CD4-positive, alpha-beta T cell treated with Interleukin-6 for 4 hours (primary cell): ENCODE results near the gene RAB6B.

Source experiments
- DNase-seq: peaks from one replicate; pipeline ENCODE4 v3.0.0-alpha.2; 2020; ENCODE audit warnings: mixed read lengths

RAB6B gene

DNA sequence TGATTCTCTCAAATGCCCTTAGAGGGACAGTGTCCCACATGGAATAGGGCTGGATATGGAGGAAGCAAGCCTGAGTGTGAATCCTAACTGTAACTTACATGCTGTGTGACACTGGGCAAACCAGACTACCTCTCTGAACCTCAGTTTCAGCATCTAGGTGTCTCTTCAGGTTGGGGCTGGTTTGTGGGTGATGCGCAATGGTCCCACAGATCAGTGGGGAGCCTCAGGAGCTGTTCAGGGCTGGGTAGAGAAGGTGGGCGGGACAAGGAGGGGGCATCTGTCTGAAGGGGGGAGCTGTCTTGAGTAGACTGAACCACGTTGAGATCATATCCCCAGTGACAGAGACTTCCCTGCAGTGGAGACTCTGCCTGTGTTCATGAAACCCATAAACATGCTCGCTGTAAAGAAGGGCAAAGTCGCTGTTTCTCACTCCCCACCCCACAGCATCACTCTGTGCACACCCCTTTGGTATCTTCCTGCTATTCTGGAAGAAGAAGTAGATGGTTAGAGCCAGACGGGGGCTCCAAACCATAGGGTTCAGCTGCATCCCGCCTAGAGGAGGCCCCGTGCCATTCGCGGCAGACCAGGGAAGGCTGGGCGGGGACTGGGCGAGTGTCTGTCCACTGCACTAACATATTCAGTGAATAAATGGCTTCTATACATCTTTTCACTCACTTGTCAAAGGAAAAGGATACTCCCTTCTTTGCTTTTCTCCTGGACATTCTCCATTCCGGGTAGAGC is 61.6 kb downstream of the RAB6B start:
- no peak for DNase-seq

DNA sequence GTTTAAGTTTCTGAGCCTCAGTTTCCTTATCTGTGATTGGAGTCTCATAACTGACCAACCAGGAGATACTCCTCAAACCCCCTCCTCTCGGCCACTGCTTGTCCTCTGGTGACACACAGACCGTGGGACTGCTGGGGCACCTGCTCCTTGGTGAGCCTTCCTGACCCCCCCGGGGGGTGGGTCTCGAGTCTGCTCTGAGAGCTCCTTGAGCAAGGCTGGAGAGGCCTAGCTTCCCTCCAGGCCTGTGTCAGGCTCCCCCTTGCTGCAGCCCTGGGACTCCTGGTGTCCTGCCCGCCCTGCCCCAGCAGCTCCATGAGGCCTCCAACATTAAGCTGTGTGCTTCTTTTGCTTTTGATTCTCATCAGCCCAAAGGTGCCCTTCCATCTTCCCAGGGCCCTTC is 62.4 kb downstream of the RAB6B start:
- DNase-seq = no peak

DNA sequence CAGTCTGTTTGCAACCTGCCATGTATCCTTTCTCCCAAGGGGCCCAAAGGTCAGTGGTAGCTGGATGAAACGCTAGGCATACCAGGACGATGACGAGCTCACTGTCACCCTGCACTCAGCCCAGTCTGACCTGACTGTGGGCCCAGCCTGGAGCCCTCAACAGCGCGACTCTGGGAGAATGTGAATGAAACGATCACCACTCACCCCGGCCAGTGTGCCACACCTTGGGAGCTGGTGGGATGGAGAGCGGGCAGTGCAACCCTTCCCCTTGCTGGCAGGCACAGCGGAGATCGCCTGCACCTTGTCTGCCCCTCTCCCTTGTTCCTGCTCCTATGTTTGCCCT is 62.9 kb downstream of the RAB6B start:
- no peak for DNase-seq

DNA sequence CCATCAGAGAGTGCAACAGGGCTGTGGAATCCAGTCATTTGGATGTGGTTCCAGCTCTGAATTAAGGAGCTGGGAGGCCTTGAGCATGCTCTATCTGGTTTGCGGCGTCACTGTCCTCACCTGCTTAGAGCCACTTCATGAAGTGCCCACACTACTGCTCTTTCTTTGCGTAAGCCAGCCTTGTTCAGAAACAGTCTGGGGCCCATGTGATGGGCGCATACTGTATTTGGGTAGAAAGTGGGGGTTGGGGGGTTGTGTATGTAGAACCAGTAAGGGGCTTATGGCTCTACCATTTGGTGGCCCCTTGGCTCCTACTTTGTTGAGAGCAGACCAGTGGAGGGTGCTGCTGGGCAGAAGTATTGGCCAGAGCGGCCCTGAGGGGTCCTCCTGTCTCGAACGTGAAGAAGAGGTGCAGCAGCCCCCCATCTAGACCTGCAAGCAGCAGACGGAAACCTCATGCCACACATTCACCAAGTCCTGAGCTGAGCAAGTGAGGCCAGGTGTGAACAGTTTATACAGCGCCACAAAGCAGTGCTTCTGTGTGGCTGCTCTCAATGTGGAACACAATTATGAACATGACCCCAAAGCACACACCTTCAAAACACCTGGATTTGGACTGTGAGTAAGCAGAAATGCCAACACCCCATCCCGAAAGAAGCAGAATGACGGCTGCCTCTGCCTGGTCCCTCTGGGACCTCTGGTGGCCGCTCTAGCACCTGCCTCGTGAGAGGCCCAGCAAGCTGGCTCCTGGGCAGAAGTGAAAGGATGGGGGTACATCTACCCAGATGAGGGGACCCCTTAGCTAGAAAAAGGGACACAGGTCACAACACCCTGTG is 63.5 kb downstream of the RAB6B start:
- DNase-seq = no peak

DNA sequence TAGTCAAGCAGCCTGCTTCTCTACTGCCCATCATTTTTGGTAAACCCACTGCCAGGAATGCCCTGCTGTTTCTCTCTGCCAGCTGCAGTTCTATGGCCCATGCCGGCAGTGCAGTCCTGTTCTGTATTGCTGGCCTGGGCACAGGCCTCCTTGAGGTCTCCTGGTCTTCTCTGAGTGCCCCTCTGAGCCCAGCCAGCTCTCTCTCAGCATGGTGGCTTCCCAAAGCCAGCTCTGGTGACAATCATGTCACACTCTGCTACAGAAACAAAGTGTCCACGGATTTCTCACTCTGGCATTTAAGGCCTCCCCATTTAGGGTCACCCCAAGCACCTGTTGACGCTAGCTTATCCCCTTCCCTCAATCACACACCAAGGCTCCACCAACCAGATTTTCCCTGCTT is 65.6 kb downstream of the RAB6B start:
- DNase-seq = no peak

DNA sequence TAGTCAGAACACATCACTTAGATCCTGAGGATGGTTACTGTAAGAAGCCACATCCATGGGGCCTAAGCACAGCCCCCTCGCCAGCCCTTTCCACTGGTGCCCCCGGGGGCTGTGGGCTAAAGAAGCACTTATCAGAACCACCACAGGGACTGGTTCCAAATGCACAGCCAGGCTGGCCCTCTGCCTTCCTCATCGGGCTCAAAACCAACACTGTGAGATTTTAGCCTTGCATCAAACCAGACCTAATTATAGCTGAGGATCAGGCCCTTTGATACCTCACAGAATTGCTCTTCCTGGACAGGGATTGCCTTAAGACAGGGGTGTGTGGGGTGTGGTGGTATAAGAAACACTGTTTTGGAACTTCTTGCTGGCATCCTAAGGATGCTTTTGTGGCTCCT is 66.4 kb downstream of the RAB6B start:
- no peak for DNase-seq

DNA sequence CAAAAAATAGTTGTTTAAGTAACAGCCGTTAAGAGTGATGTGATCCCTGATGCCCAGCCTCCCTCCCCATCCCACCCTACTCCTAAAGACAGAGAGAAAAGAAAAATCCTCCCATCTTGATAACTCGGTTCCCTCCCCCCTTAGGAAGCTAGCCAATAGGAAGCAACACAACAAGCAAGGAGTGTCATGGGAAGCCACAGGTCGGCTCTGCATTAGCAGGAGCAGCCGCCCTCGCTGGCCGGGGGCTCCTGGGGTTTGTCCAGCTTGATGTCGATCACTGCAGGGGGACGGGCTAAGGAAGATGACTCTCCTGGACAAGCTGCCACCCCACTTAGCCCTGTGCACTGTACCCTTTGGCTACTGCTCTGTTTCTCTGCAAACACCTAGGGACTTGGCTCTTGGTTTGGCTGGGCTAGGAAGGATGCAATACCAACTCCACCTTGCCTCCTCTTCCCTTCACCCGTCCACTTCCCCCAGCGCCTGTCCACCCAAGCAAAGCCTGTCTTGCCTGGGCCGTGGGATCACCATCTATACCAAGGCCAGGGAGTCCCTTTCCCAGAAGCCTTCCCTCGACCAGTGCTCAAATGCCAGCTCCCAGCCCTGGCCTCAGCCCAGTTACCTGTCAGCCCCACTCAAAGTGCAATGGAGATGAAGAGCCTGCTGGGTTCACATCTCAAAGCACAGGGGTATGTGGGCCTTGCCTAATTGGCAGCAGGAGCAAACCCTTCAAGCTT is 66.9 kb downstream of the RAB6B start:
- no peak for DNase-seq

DNA sequence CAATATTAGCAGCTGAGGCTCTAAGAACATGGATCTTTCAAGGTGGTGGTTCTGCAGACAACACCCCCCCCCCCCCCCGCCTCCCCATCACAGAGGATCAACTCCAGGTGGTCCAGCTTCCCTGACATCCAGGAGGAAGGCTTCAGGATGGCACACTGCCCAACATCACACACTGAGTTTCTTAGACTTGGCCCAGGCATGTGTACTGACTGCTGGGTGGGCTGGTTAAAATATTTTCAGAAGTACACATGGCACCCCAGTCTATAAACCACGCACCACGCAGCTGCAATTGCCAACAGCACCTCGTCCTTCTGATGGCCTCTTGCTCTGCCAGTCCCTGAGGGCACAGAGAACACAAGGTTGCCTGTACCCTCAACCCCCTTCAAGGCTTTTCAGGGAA is 68.0 kb downstream of the RAB6B start:
- DNase-seq = no peak

DNA sequence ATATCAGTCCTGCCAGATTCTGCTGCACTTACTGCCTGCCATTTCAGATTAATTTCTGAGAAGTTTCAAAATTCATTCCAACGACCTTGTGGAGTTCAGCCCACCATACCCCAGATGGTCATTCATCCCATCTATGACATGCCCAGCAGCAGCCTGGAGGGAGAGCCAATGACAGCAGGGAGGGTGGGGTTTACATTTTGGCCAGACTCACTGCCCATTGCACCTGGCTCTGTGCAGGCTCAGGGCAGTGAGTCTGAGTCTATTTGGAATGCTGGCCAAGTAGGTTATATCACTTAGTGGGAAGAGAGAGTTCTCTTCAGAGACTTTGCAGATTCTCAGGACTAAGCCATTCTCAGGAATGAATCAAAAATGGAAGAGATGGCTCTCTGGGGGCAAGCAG is 68.5 kb downstream of the RAB6B start:
- DNase-seq = no peak

DNA sequence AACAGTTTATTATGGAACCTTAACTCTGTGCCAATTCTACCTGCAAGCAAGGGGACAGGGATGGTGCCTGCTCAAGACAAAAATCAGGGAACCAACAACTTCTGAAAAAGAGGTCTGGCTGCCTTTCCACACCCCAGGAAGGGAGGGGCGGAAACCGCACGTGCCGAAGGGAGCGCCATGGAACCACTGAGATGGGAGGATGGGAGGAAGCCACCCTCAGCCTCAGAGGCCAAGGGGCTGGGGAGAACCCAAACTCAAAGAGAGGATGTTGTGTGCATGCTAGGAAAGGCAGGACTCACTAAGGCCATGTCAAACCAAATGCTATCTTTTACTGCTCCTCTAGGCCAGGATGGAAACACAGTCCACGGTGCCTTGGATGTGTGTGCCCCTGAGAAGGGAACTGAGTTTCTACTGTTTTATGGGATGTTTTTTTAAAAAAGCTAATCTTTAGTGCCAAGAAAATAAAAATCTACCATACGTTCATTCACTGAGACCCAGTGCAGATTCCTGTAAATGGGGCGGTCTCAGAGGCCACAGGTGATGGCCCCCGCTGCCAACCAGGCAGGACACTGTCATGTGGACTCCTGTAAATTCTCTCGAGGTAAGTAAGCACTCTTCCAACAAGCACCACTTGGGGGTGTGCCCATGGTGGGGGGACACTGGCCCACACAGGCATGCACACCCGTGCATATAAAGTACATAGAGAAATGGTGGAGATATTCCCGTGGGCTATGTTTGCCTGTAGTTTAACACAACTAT is 69.5 kb downstream of the RAB6B start:
- no peak for DNase-seq

DNA sequence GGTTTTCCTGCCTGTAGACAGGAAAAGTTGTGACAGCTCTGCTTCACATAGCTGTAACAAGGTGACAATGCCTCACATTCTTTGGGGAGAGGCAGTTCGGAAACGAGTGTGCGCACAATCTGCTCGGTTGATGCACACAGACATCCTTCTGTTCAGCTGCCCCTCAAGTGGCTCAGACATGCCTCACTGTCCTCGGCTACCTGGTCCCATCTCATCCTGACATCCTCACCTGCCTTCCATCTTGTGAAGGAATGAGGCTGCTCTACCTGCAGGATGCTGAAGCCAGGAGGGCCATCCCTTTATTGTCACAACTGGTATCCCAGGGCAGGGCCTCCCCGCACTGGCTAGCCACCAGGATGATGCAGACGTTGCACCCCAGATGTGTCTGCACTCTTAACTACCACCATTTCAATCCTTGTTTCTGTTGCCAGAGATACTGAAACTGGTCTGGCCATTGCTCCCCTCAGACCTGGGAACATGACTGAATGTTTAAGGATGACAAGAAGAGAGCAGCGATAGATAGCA is 70.7 kb downstream of the RAB6B start:
- DNase-seq = no peak

DNA sequence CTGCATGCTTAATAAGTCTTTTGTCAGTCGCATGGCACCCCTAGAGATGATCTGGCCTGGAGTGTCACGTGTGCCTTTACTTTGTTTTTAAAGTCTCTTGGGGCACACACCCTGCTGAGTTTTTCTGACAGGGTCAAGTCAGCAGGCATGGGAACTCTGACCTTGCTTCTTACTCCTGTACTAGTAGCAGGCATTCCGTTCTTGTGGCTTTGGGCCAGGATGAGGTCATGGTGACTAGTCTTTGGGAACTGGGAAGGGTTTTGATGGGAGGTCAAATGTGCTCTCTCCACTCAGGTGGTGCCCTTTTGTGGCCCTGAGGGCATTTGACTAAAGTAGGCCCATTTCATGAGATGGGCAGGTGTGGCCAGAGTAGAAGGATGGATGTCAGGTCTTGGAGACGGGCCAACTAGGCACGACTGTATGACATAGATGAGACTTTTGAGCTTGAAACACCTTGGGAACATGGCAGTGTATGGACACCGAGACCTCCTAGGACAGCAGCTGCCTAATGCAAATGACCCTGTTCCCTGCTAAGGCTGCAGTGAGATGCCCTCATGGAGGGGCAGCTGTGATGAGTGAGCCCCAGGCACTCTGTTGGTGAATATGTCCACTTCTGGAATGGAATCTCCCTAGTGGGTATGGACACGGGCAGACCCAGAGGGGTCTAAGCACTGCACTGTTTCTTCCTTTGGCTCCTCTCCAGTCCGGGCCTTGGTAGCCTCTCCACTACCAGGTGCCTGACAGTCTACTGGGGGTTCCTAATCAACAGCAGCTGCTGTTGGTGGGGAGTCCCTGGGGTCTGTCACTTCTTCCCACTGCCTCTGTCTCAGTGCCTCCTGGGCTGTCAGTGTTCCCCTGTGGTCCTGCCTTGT is 73.7 kb downstream of the RAB6B start:
- no peak for DNase-seq

DNA sequence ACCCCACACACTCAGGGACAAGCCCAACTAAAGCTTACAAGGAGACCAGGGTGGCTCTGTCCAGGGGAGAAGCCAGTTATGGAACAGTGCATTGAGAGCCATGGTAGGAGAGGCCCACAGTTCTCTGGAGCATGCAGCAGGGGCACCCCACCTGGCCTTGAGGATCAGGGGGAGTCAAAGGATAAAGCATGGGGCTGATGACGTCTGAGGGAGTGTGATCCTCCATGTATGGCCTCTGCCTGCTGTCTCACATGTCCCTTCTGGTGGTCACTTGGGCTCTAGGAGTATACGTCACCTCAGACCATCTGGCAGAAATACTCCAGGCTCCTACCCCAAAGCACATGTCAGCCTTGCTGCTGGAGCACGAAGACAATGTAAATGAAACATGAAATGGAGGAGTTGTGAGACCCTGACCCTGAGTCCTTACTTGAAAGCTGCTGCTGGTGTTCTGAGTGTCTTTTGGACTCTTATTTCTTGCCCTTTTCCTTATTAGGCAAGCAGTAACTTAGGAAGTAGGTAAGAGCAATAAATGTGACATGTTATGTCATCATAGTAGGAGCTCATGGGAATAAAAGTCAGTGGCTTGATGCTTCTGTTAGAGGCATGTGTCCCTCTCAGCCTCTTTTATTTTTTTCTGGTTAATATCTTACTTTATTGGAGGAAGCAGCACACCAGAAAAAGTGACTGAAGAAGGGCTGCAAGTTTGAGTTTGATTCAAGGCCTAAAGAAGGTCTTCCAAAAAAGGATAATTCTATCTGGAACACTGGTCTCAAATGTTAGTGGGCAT is 74.6 kb downstream of the RAB6B start:
- no peak for DNase-seq

DNA sequence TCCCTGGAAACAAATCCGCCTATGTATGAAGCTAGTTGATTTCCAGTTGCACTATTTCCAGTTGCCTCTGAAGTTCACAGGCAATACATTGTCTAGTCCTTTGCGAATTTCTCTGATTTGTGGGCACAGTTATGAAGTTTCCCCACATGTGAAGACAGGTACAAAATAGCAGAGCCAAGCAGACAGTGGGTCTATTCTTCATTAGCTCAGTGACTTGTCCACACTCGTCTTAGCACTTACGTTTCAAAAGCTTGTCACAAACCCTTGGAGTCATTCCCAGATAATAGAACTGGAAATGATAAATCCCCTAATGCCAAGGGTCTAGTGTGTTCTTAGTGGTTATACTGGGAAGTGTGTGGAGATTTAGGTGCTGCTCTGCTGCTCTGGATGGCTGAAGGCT is 75.6 kb downstream of the RAB6B start:
- DNase-seq = no peak

DNA sequence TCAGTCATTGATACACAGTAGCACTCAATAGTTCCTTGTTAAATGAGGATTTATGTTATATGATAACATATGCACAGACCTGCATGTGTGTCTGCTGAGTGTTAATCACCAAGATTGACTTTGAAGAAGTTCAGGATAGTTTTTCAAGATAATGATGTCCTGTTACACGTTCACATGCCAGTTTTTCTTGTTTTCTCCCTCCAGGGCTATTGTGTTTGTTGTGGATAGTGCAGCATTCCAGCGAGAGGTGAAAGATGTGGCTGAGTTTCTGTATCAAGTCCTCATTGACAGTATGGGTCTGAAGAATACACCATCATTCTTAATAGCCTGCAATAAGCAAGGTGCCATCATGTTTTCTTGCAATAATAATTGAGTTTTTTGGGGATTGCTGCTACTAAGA is 80.3 kb downstream of the RAB6B start:
- DNase-seq = no peak

DNA sequence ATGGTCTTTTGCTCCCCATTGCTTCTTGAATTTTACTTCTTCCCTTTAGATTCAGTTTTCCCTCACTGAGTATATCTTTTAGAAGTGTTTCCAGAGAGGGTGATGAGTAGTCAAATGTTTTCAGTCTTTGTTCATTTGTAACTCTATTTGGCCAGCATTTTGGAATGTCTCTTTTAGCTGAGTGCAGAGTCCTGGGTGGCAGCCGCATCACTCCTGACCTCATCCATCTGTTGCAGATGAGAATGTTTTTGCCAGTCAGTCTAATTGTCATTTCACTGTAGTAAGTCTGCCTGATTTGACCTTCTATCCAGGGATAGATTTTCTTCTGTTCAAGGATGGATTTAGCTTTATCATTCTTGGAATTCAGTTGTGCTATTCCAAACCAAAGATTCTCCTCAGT is 82.8 kb downstream of the RAB6B start:
- DNase-seq = no peak

DNA sequence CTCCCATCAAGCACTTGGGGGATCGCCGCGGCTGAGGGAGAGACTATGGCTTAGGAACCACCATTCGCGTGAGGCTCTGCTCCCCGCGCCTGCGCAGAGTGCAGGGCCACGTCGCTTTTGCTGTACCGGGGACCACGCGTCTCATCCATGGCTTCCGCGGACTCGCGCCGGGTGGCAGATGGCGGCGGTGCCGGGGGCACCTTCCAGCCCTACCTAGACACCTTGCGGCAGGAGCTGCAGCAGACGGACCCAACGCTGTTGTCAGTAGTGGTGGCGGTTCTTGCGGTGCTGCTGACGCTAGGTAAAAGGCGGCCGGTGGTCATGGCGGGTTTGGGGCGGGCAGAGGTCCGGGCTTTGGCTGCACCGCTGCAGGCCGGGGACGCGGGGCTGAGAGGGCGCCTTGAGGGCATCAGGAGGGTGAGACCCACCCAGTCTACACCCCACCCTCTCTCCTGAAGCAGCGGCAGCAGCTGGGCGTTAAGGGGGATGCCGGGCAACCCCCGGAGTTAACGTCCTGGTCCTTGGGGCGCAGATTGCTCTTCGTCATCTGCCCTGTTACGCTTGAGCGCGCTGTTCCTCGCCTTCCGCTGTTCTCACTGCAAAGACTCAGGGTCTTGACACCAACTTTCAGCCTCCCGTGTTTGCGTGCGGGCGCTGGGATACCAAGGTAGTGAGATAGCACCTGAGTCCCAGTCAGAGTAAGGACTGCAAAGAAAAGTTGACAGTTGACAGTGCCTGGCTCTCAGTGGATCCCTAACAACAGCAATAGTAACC is 89.8 kb downstream of the RAB6B start, which contains the start of gene SRPRB:
SRPRB (plus strand) TSS at position 114 of the 774 bp plus-strand sequence; CDS start at position 148, 34 bp downstream.
- peak; percentile 97 for DNase-seq

DNA sequence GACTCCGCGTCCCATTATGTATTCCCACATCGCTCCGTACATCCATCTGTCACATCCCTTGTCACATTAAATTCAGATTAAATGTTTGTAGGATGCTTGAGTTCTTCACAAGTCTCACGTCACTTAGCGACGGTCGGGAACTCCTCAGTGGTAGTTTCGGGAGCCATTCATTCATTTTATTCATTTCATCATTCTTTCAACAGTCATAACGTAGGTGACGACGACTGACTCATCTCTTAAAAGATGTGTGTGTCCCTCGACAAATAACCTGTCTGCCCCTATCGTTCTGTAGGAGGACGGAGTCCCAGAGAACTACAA is 90.3 kb downstream of the RAB6B start:
- DNase-seq = no peak

DNA sequence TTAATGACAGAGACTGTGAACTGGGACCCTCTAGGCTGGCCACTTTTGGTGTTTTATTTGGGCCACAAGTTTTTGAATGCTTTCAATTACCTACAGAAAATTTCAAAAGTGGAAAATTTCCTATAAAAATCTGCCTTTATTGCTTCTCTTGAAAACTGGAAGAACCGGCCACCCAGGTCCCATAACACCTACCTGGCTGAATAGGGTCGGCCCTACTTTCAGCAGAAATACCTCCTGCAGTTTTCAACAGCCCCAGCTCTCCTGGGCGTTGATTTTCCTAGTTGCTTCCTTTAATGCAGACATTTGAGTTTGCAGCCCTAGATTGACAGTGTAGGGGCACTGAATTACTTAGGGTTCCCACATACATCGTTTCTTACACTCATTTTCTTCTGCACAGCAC is 90.8 kb downstream of the RAB6B start:
- DNase-seq = no peak

DNA sequence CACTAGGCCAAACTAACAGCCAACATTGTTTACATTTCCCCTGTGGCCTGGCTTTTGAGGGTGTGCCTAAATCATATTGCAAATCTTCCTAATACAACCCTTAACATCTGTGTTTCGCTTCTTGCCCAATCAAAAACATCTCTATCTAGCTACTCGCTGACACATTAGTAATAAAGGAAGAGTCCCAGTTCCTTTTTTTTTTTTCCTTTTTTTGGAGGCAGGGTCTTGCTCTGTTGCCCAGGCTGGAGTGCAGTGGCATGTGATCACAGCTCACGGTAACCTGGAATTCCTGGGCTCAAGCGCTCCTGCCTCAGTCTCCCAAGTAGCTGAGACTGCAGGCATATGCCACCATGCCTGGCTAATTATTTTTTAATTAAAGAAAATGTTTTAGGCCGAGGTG is 92.2 kb downstream of the RAB6B start:
- no peak for DNase-seq
